Right ventricle myocardium inferior (tissue), 1 donor: Measurements from ENCODE around the gene ADGRV1. TPM values are rescaled to one million over a fixed set of nuclear protein-coding genes. Genes with fewer than 3 reads are reported as not detected.

Experiments used
- ATAC-seq: fragments of 200-7000 bp; cut with Tn5 transposase; one replicate; pipeline ENCODE4 v1.9.1; 2020; ENCODE audit warnings: mild to moderate bottlenecking, moderate library complexity
- DNase-seq: peaks from one replicate; pipeline ENCODE4 v3.0.0; 2021; ENCODE audit errors: missing footprints
- intact Hi-C: fragments of 100-400 bp; cut with DNase I; formaldehyde crosslinking; loops from one replicate; pipeline ENCODE4 v1.11.0; 2022
- total RNA-seq: library from RNA; stranded (reverse); fragmentation: NEBNext Ultra II Directional; extraction: Animal tissue kit (Norgen Biotek cat#: 25700); gene quantifications from one replicate; pipeline ENCODE4 v1.2.1, GENCODE V29; 2021
- donor health status: DM: no; HTN: yes; CAD: no; lungs with severe emphysema.

The ADGRV1 gene
- total RNA-seq, 1 donor from 2014 or later, result not detected

GRCh38 chr5:91189480-91190313 lies 631.1 kb downstream of the ADGRV1 start:
- ATAC-seq (peak; percentile 77), DNase-seq (no peak)
- intact Hi-C loops, result no loop called here

GRCh38 chr5:91190314-91190690 lies 631.7 kb downstream of the ADGRV1 start:
- DNase-seq (no peak), ATAC-seq (peak; percentile 36)
- intact Hi-C loops, result no loop called here

- intact Hi-C loops, result no loop called here
- ATAC-seq (no peak), DNase-seq (no peak)
These were observed 636.3 kb downstream of the ADGRV1 start for GRCh38 chr5:91194824-91195381.

- ATAC-seq, result no peak
- intact Hi-C loops, result no loop called here
- DNase-seq, result no peak
These were observed 642.1 kb downstream of the ADGRV1 start for GRCh38 chr5:91200692-91201091.

- ATAC-seq, result no peak
- intact Hi-C loops, result no loop called here
- no peak for DNase-seq
These were observed 647.5 kb downstream of the ADGRV1 start for GRCh38 chr5:91206103-91206502.

- DNase-seq, result no peak
- ATAC-seq, result no peak
- intact Hi-C loops, result no loop called here
These were observed 648.1 kb downstream of the ADGRV1 start for GRCh38 chr5:91206734-91207133.

- ATAC-seq (no peak), DNase-seq (no peak)
- intact Hi-C loops, result no loop called here
These were observed 648.7 kb downstream of the ADGRV1 start for GRCh38 chr5:91207248-91207647.

- no peak for DNase-seq
- intact Hi-C loops, result loop anchor here (5.0 to 10.0 kb wide), 2 partner anchors 57 to 110 kb away; no protein-coding TSS in a partner anchor
- peak; percentile 47 for ATAC-seq
These were observed 653.6 kb downstream of the ADGRV1 start for GRCh38 chr5:91211997-91212713.

GRCh38 chr5:91212714-91213092 lies 654.1 kb downstream of the ADGRV1 start:
- DNase-seq (no peak), ATAC-seq (peak; percentile 26)
- intact Hi-C loops, result loop anchor here (5.0 to 10.0 kb wide), 2 partner anchors 58 to 110 kb away; no protein-coding TSS in a partner anchor

Other genes with a start within 250 kb of the ADGRV1 start
- 27.9 TPM for gene CETN3, start 149.0 kb upstream of the ADGRV1 start, total RNA-seq
- gene MBLAC2, start 84.0 kb upstream of the ADGRV1 start, total RNA-seq, result 4.0 TPM
- gene POLR3G, start 83.9 kb upstream of the ADGRV1 start, total RNA-seq, result 0.68 TPM
- gene LYSMD3, start 29.2 kb upstream of the ADGRV1 start, total RNA-seq, result 18.6 TPM